HG02678 (cell line): Measurements from ENCODE around the gene ATP5ME.
"Not testable (repeated sequence)": the region's sequence is repeated elsewhere in the genome, so short reads cannot be mapped to it uniquely, and the experiment has no call there.

Experiments used
- ATAC-seq: cut with Tn5 transposase; IDR thresholded peaks from one replicate; pipeline ENCODE4 v1.9.1; 2021; ENCODE audit warnings: mild to moderate bottlenecking, moderate library complexity; ENCODE audit not compliant: unreplicated experiment

Gene ATP5ME

DNA sequence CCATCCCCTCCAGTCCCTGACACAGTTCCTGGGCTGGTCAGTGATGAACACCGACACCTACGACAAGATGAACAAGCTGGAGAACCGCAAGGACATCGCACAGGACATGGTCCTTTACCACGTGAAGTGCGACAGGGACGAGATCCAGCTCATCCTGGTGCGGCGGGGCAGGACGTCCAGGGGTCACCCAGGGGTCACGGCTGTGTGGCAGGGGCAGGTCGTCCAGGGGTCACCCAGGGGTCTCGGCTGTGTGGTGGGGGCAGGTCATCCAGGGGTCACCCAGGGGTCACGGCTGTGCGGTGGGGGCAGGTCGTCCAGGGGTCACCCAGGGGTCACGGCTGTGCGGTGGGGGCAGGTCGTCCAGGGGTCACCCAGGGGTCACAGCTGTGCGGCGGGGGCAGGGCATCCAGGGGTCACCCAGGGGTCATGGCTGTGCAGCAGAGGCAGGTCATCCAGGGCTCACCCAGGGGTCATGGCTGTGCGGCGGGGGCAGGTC, 16.7 kb downstream of the ATP5ME start:
- ATAC-seq: no peak

DNA sequence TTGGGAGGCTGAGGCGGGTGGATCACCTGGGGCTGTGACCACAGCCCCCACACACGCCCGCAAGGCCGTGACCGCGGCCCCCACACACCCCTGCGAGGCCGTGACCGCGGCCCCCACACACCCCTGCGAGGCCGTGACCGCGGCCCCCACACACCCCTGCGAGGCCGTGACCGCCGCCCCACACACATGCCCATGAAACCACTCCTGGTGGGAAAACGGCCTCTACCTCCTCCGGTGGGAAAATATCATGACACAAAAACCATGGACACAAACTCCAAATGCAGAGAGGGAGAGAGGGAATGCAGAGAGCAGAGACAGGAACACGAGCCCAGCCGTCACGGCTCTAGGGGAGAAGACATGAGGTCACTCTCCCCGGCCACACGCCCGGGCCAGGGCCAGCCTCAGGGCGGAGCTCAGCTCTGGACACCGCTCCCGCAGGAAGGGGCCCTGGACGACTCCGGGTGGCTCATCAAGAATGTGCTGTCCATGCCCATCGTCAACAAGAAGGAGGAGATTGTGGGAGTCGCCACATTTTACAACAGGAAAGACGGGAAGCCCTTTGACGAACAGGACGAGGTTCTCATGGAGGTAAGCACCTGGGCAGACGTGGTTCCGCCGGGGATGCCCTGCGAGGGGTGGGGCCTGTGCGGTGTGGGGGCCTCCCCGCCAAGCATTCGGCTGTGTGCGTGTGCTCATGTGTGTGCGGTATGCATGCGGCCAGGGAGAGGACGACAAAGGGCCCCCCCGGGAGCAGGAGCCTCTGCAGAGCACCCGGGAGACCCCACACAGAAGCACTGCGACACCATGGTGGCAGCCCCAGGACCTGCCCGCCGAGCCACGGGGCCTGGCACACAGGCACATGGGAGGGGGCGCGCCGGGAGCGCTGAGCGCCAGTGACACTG, 17.4 kb downstream of the ATP5ME start:
- no peak for ATAC-seq

DNA sequence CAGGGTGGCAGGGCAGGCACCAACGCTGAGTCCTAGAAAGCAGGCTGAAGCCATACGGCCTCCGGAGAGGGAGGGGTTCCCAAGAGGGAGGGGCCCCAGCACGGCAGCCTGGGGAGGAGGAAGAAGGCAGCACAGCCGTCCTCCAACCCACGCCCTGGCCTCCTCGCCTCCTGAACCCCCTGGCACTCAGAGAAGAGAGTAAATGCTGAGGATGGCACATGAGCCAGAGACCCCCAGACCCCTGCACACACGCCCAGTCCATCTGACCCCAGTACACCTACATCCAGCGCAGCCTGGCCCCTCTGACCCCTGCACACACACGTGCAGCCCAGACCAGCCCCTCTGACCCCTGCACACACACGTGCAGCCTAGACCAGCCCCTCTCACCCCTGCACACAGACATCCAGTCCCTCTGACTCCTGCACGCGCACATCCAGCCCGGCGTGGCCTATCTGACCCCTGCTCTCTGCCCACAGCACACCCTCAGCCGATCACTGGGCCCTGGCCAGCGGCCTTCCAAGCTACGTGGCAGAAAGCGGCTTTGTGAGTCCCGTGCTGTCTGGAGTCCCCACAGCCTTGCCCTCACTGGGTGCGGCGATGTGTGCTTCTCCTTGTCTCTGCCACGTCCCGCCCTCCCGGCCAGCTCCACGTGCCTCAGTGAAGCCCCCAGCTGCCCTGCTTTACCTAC, 18.5 kb downstream of the ATP5ME start:
- ATAC-seq: no peak

DNA sequence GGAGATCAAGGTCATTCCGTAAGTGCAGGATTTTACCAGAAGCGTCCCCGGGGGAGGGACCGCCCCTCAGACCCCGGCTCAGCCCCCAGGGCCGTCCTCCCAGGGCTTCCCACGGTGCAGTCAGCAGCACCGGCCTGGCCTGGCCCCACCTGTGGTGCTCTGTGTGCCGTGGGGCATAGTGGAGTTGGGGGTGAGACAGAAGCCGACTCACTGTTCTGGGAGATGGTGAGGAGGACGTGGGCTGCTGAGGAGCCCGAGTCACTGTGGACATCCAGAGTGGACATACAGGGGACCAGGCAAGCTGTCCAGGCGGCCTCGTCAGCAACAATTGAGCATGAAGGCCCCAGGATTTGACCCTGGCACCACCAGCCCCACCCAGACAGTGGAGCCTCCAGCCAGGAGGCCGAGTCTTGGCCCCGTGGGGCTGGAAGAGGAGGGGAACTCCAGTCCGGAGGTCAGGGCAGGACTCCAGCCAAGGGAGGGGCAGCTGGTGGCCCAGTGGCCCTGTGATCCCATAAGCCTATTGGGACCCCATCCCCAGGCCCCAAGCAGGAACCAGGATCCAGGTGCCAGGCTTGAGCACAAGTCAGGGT, 19.1 kb downstream of the ATP5ME start:
- ATAC-seq: no peak

DNA sequence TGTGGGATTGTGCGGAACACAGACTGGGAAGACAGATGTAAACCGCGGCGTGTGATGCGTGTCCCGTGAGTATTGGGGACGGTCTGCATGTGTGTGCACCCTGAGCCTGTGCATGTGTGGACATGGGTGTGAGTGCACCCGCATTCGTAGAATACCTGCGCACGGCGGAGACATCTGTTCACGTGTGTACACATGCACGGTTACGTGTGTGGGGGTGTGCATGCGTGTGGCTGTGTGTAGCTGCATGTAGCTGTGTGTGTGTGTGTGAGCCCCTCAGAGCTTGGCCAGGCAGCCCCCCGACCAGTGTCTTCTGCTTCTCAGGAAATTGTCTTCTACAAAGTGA, 19.6 kb downstream of the ATP5ME start:
- no peak for ATAC-seq

DNA sequence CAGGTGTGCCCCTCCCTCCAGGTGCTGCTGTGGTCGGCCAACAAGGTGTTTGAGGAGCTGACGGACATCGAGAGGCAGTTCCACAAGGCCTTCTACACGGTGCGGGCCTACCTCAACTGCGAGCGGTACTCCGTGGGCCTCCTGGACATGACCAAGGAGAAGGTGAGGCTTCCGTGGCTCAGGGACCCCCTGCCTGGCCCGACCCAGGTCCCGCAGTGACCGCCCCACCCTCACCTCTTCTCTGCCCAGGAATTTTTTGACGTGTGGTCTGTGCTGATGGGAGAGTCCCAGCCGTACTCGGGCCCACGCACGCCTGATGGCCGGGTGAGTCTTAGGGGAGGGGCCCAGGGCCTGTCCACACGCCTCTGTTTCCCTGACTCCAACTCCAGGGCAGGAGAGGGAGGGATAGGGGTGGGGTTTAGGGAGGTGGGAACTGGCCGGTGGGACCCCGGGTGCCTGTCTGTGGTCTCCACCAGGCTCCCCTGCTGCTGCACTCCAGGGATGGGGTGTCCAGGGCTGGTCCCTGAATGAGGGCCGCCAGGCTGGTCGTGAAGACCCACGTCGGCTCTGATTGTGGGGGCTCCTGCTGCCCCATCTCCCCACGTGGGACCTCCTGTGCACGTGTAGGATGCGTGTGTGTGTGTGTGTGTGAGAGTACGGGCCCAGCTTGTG, 20.1 kb downstream of the ATP5ME start:
- no peak for ATAC-seq

DNA sequence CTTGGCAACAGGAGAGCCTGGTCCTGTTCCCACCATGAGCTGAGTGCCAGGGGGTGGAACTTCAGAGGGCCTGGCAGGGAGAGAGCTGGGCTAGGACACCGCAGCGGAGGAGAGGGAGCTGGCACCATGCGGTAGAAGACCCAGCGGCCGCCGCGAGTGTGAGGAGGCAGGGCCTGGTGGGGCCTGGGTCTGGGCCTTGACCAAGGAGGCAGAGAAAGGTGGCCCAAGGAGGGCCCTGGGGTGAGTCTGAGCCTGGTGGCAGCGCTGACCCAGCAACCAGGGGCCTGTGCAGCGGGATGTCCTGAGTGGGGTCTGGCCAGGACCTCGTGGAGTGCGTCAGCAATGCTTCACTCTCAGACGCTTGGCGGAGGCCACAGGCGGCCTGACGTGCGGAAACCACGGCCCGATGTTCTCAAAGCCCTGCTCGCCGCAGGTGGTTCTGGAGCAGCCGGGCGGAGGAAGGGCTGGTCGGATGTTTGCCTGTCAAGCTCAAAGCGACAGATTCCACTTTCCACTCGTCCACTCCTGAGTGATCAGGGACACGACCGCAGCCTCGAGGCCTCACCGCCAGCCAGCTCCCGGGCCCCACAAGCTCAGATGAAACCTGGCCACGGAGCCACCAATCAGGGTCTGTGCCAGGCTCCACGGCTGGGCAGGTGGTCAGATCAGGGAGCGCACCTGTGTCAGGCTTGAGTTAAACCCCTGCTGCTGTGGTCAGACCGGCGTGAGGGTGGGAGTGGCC, 20.8 kb downstream of the ATP5ME start:
- no peak for ATAC-seq

DNA sequence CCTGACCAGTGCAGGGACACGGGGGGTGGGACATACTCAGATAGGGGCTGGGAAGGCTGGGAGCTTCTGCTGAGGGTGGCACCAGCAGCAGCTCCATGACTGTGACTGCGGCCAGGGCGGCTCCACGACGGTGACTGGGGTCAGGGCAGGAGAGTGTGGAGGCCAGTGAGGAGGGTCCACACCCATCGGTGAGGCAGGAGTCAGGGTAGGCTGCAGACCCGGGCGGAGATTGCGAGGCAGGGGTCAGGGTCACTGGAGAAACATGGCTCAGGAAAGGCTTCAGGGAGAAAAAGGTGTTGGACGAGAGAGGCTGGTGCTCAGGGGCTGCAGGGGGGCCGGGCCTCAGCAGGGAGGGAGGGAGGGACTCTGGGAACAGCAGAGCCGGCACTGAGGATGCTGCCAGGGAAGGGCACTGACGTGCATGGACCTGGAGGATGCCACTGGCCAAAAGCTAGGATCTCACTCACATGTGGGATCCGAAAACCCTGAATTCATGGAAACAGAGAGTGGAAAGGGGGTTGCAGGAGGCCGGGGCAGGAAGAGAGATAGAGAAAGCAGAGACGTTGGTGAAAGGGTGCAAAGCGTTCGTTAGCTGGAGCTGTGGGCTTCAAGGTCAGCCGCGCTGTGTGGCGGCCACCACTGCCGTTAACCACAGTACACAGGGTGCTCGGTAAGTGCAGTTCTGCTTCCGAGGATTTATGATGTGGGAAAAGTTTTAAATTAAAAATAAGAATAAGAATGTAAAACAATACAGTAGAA, 22.0 kb downstream of the ATP5ME start:
- ATAC-seq: no peak

DNA sequence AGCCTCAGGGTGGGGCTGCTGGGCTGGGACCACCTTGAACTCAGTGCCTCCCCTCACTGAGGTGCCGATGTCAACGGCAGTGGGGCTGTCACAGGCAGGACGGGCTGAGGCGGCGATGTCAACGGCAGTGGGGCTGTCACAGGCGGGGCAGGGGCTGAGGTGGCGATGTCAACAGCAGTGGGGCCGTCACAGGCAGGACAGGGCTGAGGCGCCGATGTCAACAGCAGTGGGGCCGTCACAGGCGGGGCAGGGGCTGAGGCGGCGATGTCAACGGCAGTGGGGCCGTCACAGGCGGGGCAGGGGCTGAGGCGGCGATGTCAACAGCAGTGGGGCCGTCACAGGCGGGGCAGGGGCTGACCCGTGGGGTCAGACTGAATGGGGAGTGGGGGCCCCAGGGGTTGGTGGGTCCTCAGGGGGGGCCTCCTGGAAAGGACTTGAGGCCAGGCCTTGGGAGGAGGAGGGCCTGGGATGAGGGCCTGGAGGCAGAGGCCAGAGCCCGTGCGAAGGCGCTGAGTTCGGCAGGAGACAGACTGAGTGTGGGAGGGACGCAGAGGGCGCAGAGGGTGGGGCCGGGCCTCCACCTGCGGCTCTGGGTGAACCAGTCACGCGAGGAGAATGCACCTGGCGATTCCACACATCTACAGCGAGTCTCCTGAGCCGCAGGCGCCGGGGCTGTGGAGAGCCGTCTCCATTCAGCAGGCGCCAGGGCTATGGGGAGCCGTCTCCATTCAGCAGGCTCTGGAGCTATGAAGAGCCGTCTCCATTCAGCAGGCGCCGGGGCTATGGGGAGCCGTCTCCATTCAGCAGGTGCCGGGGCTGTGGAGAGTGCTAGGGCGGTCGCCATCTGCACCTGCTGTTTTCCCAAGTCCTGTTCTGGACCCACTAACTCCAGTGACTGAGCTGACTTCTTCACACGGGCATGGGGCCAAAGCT, 22.9 kb downstream of the ATP5ME start:
- no peak for ATAC-seq

DNA sequence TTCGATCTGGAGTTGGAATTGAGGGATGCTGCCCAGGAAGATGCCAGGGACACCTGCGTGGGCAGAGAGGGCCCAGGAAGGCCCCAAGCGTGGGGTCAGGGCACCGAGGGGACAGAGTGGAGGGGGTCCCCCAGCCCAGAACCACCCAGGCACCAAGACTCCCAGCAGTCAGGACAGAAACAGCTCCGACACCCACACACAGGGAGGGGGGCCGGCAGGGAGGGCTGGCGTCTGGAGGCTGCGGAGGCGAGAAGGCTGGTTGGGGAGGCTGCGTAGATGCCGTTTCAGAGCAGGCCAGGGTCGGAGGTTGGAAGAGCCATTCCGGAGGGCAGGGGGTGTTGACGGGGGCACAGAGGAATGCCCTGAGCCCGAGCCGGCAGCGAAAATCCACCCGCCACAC, 23.6 kb downstream of the ATP5ME start:
- no peak for ATAC-seq

DNA sequence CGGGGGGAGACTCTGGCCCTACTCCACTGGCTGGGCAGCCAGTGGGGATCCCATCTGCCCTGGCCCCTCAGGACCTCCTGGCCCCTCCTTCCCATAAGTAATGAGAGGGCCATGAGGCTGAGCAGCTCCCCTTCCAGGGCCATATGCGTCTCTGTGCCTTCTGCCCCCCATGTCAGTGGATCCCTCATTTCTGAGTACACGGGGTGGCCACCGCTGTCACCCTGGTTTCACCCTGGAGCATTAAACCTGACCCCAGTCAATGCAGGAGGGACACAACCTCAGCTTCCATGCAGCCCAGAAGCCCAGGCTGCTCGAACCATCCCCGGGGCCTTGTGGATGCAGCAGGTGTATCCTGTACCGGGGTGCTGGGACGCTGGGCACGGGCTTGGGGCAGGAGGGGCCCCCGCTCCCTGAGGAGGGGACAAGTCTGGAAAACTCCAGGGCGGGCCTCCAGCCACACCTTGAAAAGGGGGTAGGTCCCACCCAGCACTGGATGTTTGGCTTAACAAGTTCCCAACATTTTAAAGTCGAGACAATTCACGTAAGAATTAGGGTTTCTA, 24.2 kb downstream of the ATP5ME start:
- no peak for ATAC-seq

DNA sequence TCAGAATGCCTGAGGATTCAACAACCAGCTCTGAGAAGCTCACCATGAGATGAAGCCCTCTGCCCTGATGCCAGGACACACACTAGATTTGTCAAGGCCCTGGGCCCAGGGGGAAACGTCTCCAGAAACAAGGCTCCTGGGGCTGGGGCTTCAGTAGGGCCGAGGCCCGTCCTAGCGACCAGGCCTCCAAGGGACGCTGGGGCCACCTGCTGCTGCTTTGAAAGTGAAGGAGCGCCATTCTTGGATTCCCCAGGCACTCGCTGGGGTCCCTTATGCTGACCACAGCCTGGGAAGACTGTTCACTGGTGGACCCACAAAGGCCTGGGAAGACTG, 24.8 kb downstream of the ATP5ME start:
- no peak for ATAC-seq

DNA sequence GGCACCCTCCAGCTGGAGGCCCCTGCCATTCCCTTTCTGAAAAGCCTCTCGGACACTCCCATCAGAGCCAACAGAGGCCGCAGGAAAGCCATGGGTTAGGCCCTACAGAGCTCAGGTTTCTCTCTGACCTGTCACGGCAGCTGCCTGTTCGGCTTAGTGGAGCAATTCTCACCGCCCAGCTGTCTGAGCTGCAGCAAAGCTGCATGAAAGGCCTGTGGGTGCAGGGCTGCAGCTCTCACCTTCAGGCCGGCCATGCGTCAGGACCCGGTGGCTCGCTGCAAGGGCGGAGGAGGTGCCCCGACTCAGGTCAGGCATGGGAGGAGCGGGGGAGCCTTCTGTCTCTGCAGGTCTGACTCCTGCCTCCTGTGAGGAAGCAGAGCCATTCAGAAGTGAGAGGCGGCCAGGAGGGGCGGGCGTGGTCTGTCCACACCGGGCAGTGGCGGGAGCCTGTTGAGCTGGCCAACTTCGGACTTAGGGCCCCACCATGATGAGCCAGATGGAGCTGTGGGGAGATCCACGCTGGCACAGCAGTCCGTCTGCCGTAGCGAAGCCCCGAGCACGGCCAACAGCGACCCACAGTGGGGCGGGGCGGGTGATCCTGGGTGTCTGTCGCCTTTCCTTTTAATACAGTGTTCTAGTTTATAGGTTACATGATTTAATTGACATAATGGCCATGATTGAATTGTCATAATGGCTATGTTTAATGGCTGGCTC, 25.3 kb downstream of the ATP5ME start:
- no peak for ATAC-seq

DNA sequence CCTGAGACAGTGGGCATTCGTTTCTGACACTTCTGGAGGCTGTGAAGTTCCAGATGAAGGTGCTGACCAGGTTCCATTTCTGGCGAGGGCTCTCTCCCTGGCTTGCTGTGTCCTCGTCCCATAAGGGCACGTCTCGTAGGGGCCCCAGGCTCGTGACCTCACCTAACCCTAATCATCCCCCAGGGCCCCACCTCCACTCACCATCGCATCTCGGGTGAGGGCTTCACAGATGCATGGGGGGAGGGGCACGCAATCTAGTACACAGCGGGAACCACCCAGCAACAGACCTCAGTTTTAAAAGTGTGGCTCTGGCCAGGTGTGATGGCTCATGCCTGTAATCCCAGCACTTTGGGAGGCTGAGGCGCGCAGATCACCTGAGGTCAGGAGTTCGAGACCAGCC, 26.6 kb downstream of the ATP5ME start:
- ATAC-seq: no peak

DNA sequence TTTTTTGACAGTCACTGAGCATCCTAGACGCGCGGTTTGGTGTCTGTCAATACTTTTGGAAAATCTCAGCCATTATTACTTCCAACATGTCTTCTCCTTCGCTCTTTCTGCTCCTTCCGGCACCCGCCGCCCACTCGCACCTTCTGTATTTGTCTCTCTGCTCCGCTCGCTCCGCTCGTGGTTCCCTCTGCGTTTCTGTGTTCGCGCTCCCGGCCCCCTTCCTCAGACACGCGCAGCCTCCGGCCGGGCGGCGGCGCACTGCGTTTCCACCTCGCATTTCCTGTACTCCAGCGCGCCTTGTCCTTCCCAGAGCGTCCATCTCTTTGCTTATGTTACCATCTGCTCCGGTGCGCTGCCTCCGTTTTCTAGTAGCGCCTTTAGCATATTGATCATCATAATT, 27.6 kb downstream of the ATP5ME start:
- no peak for ATAC-seq

DNA sequence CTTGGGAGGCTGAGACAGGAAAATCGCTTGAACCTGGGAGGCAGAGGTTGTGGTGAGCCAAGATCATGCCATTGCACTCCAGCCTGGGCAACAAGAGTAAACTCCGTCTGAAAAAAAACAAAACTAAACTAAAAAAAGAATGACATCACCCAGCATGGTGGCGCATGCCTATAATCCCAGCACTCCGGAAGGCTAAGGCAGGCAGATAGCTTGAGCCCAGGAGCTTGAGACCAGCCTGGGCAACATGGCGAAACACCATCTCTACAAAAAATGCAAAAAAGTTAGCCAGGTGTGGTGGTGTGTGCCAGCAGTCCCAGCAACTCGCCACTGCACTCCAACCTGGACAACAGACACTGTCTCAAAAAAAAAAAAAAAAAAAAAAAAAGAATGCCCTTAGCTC, 31.7 kb downstream of the ATP5ME start:
- not testable (repeated sequence) for ATAC-seq

DNA sequence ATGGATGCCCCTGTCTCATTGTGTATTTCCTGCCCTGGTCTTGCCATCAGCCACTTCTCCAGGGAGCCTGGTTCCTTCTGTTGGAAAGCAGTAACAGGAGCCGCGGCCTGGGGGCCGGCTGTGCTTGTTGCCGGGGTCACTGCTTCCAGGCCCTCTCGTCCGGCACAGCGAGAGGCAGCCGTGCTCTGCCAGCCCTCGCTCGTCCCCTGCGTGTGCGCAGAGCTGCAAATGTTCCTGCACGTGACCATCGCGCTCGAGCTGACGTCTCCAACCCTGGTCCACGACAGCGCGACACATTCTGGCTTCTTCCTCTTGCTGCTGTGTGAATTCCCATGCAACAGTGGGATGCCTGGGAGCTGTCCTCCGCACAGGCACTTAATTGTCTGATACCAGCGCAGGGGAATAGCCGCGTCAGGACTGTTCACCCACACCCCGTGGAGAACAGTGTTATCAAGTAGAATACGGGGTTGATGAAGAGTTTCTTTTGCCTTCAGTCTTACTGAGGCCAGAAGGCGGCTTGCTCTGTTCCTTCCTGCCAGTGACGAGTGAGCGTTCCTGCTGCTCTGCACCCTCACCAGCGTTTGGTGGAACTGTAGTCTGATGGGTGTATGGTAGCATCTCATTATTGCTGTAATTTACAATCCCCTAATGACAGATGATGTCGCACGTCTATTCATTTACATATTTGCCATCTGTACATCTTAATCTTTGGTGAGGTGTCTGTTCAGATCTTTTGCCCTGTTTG, 36.4 kb downstream of the ATP5ME start:
- ATAC-seq: no peak
